HFFc6 (cell line): ENCODE data around the gene ACMSD. TPM values are rescaled to one million over a fixed set of nuclear protein-coding genes. Genes with fewer than 3 reads are reported as not detected.

ENCODE experiments used
- DNase-seq: peaks from one replicate; pipeline ENCODE4 v3.0.0-alpha.2; 2018
- H3K27ac Mint-ChIP-seq: 2 replicates; pipeline ENCODE4 v1.8.0; 2020; ENCODE audit warnings: mild to moderate bottlenecking, mixed read lengths
- H3K27me3 Mint-ChIP-seq: 2 replicates; pipeline ENCODE4 v1.8.0; 2021; ENCODE audit warnings: mild to moderate bottlenecking, moderate library complexity, mixed read lengths; ENCODE audit not compliant: insufficient read depth
- H3K36me3 Mint-ChIP-seq: 2 replicates; pipeline ENCODE4 v1.8.0; 2021; ENCODE audit warnings: low read depth, mixed read lengths
- H3K4me1 Mint-ChIP-seq: 2 replicates; pipeline ENCODE4 v1.8.0; 2020; ENCODE audit warnings: low read depth, mixed read lengths
- H3K4me3 Mint-ChIP-seq: 2 replicates; pipeline ENCODE4 v1.8.0; 2020; ENCODE audit warnings: mild to moderate bottlenecking, moderate library complexity, mixed read lengths
- H3K9me3 Mint-ChIP-seq: 2 replicates; pipeline ENCODE4 v1.8.0; 2020; ENCODE audit warnings: mild to moderate bottlenecking, mixed read lengths
- total RNA-seq, 6 experiments: library from RNA; stranded (reverse); fragmentation: NEBNext Ultra II Directional; extraction: Animal tissue kit (Norgen Biotek cat#: 25700); gene quantifications; 2 replicates in 1 of 6; 3 replicates in 5 of 6; pipeline ENCODE4 v1.2.3, GENCODE V29; 2021
- TF ChIP-seq, protein P1 (sequence below): fragments of 200-600 bp; sonication (generic); IDR thresholded peaks from 2 replicates; pipeline ENCODE4 v1.5.0; 2021; ENCODE audit warnings: antibody characterized with exemption, mild to moderate bottlenecking

Gene ACMSD
- total RNA-seq, 6 experiments from 2014 or later, result not detected

DNA sequence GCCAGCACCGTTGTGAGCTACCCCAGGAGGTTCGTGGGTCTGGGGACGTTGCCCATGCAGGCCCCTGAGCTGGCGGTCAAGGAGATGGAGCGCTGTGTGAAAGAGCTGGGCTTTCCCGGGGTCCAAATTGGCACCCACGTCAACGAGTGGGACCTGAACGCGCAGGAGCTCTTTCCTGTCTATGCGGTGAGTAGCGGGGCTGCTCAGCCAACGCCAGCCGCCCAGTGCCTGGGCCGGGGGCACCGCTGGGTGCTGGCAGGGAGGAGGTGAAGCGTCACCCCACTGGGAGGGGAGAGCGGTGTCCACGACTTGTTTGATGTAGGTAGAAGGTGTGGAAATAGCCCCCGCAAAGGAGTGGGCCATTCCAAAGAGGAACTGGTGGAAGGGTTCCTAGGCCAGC, 25.0 kb downstream of the ACMSD start:
- Mint-ChIP-seq H3K4me1 (peaks cover 17% of the 10 kb centered on the region), H3K9me3 (no peaks in the 10 kb centered on the region), H3K27me3 (peaks cover 6% of the 10 kb centered on the region), H3K36me3 (no peaks in the 10 kb centered on the region), H3K27ac (no peak overlapping the region), H3K4me3 (no peak overlapping the region)
- TF ChIP-seq, protein P1, sequence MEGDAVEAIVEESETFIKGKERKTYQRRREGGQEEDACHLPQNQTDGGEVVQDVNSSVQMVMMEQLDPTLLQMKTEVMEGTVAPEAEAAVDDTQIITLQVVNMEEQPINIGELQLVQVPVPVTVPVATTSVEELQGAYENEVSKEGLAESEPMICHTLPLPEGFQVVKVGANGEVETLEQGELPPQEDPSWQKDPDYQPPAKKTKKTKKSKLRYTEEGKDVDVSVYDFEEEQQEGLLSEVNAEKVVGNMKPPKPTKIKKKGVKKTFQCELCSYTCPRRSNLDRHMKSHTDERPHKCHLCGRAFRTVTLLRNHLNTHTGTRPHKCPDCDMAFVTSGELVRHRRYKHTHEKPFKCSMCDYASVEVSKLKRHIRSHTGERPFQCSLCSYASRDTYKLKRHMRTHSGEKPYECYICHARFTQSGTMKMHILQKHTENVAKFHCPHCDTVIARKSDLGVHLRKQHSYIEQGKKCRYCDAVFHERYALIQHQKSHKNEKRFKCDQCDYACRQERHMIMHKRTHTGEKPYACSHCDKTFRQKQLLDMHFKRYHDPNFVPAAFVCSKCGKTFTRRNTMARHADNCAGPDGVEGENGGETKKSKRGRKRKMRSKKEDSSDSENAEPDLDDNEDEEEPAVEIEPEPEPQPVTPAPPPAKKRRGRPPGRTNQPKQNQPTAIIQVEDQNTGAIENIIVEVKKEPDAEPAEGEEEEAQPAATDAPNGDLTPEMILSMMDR, result no peak
- DNase-seq, result no peak

DNA sequence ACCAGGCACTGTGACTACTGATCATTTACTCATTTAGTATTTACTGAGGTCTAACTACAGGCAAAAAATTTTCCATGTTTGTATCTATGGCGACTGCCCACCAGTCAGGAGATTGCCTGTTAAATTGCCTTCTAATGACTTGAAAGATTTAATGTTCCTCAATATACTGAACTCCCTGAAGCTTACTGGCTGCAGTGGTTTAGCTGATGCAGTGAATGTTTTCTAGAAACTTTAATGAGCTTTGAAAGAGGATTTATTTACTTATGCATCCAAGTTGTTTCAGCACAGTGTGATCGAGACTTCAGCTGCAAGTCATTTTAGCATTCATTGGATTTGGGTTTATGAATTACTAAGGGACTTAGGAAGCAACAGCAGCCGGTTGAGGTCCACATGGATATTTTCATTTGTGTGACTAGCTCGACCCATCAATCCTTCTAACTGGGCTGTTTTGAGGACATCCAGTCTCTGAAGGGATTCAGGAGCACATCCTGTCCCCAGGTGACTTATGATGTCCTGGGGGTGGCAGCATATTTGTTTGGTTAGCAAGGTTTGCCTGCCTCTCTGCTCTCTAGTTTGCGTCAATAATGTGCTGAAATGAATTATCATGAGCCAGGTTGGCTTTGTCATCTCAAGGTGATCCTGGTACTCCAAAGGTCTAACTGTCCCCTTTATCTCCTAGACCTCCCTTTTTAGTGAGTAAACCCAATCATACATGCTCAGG, 26.8 kb downstream of the ACMSD start:
- peaks cover 17% of the 10 kb centered on the region for H3K4me1 Mint-ChIP-seq
- H3K36me3 Mint-ChIP-seq, result no peaks in the 10 kb centered on the region
- H3K27me3 Mint-ChIP-seq, result peaks cover 6% of the 10 kb centered on the region
- DNase-seq, result no peak
- no peaks in the 10 kb centered on the region for H3K9me3 Mint-ChIP-seq
- no peak overlapping the region for H3K27ac Mint-ChIP-seq
- no peak overlapping the region for H3K4me3 Mint-ChIP-seq
- TF ChIP-seq, protein P1, result no peak

DNA sequence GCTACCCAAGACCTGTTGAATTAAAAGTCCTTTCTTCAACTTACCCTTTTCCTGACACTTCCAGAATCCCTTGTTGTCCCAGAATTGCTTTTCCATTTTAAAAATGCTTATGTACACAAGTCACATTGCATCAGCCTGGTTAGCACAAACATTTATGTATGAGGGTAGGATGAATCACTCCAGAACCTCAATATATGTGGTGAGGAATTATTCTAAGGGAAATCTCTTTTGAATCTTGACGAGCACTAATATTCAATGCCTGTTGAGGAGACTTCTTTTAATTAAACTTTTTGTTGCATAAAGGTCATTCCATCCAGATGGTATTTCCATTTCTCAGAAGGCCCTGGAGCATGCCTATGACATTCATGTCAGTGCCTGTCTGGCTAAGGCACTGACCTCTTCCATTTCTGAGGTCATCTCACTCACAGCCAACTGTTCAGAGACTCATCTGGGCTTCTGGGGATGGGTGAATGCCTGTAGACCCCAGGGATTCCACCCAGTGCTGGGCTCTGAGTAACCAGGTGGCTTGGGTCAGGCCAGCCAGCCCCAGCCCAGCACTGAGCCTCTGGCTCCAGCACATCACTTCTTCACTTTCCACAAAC, 28.2 kb downstream of the ACMSD start:
- H3K36me3 Mint-ChIP-seq, result no peaks in the 10 kb centered on the region
- peak overlapping the region; percentile 46 for H3K27ac Mint-ChIP-seq

GRCh38 chr2:134869946-134870736, 31.7 kb downstream of the ACMSD start:
- Mint-ChIP-seq H3K27ac (no peak overlapping the region), H3K9me3 (no peaks in the 10 kb centered on the region), H3K4me1 (peaks cover 17% of the 10 kb centered on the region), H3K36me3 (no peaks in the 10 kb centered on the region), H3K27me3 (peaks cover 3% of the 10 kb centered on the region), H3K4me3 (no peak overlapping the region)
- TF ChIP-seq, protein P1, result no peak
- DNase-seq, result no peak

More for the DNA sequence above, 28.2 kb downstream of the ACMSD start:
- TF ChIP-seq, protein P1, result no peak
- peaks cover 8% of the 10 kb centered on the region for H3K27me3 Mint-ChIP-seq
- peaks cover 17% of the 10 kb centered on the region for H3K4me1 Mint-ChIP-seq
- peak; percentile 52 for DNase-seq
- no peak overlapping the region for H3K4me3 Mint-ChIP-seq
- no peaks in the 10 kb centered on the region for H3K9me3 Mint-ChIP-seq

DNA sequence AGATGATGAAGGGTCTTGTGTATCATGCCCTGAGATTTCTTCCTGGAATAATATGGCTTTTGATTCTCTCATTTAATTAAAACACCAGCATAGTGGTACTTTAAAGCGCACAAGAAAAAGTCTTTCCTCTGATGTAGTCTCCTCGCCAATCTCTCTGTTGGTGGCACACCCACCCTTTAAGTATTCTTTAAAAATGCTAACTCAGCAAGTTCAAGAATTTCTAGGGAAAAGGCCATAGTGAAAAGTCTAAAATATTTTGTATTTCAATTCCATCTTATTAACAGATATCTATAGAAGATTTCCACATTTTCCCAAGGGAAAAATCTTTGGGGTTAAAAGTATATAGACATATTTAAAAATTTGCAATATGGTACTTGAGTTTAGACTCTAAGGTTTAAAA, 34.7 kb downstream of the ACMSD start:
- no peak for DNase-seq
- H3K36me3 Mint-ChIP-seq, result no peaks in the 10 kb centered on the region
- no peak overlapping the region for H3K27ac Mint-ChIP-seq
- no peak overlapping the region for H3K4me3 Mint-ChIP-seq
- peaks cover 3% of the 10 kb centered on the region for H3K27me3 Mint-ChIP-seq
- no peaks in the 10 kb centered on the region for H3K9me3 Mint-ChIP-seq
- H3K4me1 Mint-ChIP-seq, result no peaks in the 10 kb centered on the region
- TF ChIP-seq, protein P1, result no peak
